IMR-90 (cell line): Measurements from ENCODE around the gene RIPK4.

Experiments used
- POLR2A ChIP-seq: IDR thresholded peaks from 2 replicates; pipeline ENCODE4 v1.6.1; 2012; ENCODE audit warnings: mild to moderate bottlenecking, low read depth, low read length
- TF ChIP-seq, protein P1 (sequence below): fragments of 150-350 bp; IDR thresholded peaks from 2 replicates; pipeline ENCODE4 v1.6.1; 2017; ENCODE audit warnings: mild to moderate bottlenecking, antibody characterized with exemption, low read length, low read depth
- TF ChIP-seq, protein P2 (sequence below): conservative IDR thresholded peaks from 2 replicates; pipeline ENCODE4 v1.5.1; 2012; ENCODE audit warnings: mild to moderate bottlenecking, low read depth, low read length, improper control_type of control experiment

DNA sequence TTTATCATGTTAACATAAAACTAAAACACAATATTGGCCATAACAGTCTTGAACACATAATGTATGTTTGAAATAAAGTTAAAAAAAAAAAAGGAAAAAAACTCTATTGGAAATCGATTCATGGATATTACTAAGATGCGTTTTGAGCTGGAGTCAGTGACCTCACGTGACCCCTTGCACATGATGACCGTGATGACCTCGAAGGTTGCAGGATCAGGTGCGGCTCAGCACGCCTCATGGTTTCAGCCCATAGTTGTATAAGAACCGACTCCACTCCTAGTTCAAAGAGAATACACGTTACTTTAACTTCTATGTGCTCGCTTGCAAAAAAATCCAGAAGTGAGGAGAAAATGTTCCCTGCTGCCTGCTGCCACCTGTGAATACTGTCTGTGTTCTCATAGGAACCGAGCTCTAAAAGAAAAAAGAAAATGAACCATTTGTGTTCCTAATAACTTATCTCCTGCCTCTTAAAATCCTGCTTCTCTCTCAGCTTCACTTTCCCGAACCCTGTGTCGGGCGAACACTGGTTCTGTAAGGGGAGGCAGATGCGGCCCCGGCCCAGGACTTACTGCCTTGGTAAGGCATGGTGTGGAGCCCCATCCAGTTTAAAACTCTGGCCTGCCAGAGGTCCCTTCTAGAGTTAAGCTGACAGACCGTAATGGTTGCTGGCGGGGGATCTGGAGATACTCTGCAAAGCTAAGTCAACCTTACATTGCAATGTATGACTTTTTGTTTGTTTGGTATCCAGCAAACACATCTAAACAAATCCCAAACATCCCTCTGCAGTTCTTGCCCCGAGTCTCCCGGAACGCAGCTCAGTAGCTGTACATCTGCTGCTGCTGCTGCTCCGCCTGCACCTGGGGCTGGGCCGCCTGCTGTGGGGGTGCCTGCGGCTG, 33.8 kb upstream of the RIPK4 start:
- no peak for TF ChIP-seq POLR2A
- TF ChIP-seq, protein P1, sequence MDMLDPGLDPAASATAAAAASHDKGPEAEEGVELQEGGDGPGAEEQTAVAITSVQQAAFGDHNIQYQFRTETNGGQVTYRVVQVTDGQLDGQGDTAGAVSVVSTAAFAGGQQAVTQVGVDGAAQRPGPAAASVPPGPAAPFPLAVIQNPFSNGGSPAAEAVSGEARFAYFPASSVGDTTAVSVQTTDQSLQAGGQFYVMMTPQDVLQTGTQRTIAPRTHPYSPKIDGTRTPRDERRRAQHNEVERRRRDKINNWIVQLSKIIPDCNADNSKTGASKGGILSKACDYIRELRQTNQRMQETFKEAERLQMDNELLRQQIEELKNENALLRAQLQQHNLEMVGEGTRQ, result no peak
- TF ChIP-seq, protein P2, sequence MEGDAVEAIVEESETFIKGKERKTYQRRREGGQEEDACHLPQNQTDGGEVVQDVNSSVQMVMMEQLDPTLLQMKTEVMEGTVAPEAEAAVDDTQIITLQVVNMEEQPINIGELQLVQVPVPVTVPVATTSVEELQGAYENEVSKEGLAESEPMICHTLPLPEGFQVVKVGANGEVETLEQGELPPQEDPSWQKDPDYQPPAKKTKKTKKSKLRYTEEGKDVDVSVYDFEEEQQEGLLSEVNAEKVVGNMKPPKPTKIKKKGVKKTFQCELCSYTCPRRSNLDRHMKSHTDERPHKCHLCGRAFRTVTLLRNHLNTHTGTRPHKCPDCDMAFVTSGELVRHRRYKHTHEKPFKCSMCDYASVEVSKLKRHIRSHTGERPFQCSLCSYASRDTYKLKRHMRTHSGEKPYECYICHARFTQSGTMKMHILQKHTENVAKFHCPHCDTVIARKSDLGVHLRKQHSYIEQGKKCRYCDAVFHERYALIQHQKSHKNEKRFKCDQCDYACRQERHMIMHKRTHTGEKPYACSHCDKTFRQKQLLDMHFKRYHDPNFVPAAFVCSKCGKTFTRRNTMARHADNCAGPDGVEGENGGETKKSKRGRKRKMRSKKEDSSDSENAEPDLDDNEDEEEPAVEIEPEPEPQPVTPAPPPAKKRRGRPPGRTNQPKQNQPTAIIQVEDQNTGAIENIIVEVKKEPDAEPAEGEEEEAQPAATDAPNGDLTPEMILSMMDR, result no peak
